Cortex of kidney (tissue), 1 donor: ENCODE measurements around the gene EFNA2.

ENCODE experiments used
- DNase-seq: peaks from one replicate; lab custom pipeline; 2025; lab: John Stamatoyannopoulos, UW

EFNA2 gene

DNA sequence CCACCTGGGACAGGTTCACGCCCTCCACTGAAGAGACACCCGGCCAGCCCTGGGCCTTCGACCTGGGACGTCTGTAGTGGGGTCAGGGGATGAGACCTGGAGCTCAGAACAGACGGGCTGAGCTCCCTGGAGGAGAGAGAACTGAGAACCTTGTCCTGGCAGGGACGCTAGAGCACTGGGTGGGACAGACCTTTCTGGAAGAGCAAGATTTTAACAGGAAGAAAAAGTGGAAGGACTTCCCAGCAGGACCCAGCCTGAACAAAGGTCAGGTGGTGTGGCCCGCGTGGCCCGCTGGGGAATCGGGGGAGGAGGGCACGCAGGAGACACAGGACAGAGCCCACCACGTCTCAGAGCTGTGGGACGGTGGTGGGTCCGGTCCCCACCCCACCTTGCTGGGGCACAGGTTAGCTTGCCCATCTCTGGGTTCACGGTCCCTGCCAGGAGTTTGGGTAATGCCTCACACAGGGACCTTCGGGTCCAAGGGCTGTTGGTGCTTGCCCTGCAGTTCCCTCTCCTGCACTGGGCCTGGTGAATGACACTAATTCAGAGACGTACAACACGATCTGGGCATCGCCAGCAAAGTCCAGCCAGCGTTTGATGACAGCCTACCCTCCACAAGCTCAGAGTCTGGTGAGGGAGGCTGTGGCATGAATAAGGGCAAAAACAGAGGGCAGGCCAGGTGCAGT is 1.2 kb upstream of the EFNA2 start:
- no peak for DNase-seq

DNA sequence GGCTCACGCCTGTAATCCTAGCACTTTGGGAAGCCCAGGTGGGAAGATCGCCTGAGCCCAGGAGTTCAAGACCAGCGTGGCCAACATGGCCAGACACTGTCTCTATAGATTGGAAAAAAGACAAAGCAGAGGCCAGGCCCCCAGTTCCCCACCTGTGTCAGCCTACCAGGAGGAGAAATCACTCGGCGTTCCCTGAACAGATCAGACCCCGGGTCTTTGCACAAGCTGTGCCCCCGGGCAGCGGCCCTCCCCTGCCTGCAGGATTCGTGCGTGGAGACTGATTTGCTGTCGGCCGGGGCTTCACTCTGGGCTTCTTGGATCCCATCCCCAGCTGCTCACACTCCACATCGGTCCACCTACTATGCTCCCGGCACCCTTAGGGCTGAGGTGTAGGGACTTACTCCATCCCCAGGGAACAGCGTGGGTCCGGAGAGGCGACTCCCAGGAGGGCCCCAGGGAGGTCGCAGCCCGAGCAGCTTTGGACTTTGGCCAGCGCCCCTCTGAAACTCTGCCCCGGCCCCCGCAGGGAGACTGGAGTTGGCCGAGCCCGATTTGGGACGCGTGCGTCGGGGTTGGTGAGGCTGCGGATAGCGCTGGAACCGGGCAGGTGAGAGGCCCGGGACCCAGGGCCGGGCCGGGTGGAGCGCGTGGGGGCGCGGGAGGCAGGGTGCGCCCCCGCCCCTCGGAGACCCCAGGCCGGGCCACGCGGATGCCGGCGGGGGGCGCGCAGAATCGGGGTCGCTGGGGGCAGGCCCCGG is 515 bp upstream of the EFNA2 start:
- no peak for DNase-seq

DNA sequence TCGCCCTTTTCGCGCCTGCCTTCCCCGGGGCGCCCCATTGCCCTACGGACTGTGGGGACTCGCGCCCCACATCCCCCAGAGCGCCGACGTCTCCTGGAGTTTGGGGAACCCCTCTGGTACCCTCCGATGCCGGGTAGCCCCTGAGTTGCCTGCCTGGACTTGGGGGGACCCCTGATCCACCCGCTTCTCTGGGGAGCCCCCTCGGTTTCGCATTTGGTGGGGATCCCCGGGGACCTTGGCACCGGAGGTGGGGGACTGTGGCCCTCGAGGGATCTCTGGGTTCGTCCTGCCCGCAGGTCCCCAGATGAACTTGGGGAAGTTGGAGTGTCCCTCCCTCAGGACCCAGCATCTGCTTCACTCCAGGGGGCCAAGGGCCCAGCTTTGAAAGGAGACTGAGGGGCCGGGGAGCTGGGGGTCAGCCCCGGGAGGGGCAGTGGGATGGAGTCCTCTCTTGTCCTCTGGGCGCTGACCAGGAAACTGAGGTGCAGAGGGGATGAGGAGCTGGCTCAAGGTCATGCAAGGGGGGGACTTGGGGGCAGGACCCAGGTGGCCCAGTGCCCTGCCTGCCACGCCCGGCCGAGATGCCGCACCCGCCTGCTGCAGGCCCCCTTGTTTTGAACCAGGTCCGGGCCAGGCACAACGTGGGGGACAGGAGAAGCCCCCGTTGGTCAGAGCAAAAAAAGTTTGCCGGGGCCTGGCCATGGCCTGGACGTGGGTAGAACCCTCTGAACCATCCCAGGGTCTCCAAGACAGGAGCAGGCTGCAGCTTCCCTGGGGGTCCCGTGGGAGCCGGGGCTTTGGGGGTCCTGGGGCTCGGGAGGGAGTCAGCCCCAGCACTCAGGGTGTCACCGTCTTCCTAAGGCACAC is 1.0 kb downstream of the EFNA2 start:
- DNase-seq, result no peak

DNA sequence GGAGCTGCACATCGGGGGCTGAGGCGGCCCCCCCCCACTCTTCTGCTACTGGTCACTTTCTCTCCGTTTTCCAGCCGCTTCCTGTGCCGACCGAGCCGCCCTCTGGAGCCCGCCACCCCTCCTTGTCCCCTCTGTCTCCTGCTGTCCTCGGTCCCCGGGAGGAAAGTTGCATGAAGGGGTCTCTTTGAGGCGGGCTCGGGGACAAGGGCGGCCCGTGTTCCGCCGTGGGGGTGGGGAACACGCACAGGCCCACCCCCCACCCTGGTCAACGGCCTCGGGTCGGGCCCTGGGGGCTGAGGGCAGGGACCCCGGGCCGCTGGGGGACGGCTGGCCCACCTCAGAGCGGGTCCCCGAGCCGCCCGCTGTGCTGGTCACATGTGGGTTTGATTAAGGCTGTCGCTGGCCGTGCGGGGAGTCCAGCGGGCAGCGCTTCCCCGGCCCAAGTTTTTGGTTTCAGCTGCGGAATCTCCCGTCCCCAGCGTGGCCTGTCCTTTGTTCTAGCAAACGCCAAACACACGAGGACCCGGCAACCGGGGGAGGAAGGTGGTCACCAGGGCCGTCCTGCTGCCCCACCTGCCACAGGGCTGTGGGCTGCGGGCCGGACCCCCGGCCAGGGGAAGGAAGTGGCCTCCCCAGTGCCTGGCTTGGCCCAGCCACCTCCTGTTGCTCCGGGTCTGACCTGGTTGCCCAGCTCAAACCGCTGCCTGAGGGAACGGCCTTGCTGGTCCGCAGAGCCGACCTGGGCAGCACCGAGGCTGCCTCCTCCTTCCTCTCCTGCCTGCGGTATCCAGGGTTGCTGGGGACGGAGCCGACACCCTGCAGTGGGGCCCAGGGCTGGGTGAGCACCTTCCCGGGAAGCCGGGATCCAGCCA is 1.9 kb downstream of the EFNA2 start:
- DNase-seq, result no peak

DNA sequence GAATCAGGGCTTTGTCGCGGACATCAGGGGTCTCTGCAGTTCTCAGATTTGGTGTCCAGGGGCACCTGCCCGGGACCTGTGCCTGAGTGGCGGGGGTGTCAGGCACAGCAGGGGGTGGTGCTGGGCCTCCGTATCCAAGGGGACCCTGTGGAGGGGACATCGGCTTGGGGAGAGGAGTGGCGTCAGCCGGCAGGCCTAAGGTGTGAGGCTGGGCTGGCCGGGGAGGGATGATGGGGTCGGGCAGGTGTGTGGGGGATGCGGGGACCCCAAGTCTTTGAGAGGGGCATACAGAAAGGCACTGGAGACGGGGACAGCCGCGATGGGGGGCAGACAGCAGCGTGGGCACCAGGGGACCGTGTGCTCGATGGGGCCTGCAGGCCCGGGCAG is 2.5 kb downstream of the EFNA2 start:
- DNase-seq, result no peak

DNA sequence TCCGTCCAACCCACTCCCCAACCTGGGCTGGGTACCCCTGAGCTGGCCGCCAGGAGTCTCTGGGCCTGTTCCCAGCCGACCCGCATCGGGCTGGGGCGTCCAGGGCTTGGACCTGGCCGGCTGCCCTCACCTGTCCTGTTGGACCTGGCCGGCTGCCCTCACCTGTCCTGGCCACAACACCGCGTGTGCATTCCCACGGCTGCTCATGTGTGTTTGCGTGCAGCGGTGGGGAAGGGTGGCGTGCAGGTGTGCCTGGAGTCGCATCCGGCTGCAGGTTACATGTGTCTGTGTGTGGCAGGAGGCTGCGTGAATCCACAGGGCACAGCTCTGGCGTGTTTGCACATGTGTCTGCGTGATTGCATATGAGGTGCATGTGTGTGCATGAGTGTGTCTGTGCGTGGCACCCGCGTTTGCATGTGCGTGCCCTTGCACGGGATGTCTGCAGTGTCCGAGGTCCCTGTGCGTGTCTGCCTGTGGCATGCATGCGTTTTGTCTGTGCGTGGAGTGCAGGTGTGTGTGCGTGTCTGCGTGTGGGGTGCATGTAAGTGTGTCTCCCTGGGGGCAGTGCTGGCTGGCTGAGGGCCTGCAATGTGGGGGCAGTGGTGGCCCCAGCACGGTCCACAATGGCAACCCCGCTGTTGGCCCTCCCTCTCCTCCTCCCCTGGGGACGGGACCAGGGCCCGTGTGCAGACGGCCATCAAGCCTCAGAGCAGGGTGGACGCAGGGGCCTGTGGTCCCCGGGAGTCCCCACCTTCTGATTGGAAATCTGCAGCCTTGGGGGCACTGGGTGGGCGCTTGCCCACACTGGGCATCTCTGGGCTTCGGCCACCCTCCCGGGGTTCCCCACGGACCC is 3.4 kb downstream of the EFNA2 start:
- DNase-seq, result no peak

DNA sequence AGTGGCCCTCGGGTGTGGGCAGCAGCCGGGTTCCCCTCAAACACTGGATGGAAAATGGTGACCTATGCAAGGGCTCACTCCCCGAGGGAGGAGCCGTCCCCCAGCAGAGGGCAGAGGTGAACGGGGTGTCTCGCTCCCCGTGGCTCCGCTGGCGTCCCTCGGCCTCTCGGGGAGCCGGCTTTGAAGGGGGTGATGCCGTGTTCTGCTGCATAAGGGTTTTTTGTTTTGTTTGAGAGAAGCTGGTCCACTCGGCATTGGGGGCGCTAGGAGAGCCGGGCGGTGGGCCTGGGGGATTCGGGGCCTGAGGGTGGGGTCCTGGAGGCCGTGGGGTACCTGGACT is 4.0 kb downstream of the EFNA2 start:
- no peak for DNase-seq

DNA sequence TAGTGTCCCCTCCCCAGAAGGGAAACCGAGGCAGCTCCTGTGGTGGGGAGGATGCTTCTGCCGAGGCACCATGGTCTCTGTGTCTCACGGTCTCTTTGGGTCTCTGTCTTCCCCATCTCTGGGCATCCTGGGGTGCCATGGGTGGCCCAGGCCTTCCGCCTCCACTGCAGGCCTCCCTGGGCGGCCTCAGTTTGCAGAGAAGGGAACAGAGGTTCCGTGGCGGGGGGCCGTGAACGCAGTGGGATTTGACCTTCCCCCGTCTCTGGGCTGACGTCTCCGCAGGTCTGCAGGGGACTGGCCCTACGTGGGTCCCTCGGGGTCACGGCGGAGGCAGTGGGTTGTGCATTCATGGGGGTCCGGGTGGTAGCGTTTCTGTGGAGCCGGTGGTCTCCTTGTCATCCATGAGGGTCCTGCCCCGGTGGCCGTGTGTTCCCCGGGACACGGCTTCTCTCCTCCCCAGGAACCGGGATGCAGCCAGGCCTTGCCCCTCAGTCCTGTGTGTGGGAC is 4.6 kb downstream of the EFNA2 start:
- DNase-seq, result no peak

DNA sequence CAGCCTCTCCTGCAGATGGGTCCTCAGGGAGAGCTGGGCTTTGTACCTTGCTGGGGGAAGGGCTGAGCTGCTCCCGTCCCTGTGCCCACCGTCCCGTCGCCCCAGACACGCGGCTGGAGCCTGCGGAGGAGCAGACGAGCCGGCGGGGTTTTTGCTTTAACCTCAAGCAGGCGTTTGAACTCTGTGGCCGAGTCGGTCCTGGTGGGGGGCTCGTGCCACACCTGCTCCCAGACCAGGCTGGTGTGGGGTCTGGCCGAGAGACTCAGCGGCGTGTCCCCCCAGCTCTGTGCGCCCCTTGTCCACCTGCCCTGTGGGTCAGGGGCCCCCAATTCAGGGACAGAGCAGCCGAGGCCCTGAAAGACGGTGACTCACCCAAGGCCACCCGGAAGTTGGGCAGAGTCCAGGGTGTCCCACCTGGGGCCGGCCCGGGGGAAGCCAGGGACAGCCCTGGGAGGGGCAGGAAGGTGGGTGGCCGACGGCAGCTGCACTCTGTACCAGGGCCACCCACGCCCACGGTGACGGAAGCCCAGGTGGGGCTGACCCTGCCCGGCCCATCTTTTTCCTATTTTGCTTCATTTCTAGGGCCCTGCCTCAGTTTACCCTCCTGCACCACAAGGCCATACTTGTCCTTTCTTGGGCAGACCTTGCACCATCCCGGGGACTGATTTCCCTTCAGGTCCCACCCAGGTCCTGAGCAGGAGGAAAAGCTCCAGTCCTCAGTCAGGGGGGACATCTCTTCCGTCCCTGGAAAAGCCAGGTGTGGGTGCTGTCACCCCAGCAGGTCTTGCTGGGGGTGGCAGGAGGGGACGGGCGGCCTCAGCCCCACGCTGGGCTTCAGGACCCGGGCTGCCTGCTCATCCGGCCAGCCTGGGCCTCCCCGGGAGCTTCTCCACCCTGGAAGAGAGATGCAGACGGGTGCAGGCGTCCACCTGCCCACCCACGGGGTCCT is 5.3 kb downstream of the EFNA2 start:
- no peak for DNase-seq

DNA sequence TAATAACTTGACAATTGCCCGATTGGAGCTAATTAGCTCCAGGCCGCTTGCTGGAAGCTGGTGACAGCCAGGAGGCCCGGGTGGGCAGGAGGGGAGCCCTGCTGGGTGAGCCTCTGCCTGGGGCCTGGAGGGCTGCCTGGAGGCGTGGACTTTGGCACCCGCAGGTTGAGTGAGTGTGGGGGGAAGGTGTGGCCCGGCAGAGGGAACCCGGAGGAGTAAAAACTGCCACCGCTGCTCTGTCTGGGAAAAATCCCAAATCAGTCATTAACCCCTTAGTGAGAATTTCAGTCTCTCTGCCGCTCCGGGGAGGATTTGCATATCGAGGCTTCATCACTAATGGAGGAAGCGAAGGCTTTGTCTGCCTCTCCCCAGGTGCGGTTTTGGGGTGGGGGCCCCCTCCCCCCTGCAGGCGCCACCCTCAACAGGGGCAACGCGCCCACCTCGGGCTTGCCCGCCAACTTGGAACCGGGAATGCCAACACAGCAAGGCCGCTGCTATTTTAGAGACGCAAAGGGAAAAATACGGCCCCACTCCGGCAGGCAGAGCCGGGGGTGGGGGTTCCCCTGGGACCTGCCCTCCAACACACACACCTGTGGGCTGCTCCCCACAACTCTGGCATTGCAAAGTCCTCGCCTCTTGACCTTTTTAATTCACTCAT is 6.2 kb downstream of the EFNA2 start:
- DNase-seq, result no peak

DNA sequence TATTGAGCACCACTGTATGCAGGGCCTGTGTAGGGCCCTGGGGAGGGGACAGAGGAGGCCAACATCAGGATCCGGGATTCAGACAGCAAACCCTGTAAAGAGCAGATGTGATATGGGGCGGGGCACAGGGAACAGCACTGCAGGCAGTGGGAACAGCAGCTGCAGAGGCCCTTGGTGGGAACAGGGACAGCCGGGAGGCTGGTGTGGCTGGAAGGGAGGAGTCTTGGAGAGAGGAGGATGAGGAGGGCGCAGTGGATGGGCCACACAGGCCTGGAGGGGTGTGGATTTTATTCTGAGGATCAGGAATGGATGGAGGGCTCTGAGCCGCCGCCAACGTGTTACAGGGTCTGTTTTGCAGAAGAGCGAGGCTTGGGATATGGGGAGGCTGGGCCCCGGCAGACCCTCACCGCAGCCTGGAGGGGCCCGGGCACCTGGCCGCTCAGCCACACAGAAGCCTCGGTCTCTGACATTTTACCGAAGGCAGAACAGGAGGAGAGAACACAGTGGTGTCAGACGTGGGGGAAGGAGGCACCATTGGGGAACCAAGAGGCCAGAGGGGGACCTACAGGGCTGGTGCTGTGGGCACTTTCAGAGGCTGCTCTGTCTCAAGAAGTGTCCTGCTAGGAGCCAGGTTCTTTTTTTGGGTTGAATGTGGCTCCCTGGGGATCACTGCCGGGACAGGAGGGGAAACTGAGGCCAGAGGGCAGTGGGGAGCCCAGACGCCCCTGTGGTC is 6.9 kb downstream of the EFNA2 start:
- no peak for DNase-seq

DNA sequence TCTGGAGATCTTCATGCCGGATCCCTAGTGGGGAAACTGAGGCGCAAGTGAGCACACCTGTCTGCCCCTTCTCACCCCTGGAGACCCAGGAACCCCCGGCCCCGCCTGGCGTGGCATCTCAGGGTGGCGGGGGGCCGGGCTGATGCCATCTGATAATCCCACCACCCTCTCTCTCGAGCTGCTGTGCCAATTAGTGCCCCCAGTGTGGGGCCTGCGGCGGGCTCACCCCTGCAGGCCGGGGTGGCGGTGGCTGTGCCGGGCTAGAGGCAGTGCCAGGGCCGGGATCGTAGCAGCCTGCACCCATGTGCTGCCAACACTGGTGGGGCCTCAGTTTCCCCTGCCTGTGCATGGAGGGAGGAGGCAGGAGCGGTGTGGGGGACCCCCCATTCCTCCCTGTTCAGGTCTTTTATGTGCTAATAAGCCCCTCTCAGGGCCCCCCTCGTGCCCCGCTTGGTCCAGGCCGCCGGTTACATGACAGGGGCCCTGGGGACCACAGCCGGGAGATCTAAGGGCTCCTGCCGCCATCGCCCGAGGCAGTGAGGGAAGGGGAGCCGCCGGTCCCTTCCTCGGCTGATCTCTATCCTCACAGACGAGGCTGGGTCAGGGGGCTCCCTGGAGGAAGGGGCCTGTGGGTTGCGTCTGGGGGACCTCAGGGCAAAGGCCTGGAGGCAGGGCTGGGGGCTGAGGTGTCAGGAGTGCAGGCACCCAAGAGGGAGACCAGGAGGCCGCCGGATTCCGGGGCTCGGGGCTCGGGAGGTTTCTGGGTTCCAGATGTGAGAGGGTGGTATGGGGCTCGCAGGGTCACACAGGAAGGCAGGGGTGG is 8.3 kb downstream of the EFNA2 start:
- DNase-seq, result no peak

DNA sequence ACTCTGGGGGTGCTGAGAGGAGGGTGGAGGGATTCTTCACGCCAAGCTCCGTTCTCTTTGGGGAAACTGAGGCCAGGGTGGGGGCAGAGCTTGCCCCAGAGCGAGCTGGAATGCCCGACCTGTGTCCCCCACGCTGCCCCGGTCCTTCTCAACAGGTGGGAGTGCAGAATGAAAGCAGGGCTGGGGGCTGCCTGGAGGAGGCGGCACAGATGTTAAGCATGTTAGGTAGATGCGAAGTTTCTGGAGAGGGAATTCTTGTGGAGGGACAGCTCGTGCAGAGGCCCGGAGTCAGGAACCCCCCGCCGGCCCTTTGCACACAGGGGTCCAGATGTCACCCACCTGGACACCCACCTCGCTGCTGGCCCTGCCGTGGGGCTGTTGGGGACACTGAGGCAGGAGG is 9.0 kb downstream of the EFNA2 start:
- no peak for DNase-seq

DNA sequence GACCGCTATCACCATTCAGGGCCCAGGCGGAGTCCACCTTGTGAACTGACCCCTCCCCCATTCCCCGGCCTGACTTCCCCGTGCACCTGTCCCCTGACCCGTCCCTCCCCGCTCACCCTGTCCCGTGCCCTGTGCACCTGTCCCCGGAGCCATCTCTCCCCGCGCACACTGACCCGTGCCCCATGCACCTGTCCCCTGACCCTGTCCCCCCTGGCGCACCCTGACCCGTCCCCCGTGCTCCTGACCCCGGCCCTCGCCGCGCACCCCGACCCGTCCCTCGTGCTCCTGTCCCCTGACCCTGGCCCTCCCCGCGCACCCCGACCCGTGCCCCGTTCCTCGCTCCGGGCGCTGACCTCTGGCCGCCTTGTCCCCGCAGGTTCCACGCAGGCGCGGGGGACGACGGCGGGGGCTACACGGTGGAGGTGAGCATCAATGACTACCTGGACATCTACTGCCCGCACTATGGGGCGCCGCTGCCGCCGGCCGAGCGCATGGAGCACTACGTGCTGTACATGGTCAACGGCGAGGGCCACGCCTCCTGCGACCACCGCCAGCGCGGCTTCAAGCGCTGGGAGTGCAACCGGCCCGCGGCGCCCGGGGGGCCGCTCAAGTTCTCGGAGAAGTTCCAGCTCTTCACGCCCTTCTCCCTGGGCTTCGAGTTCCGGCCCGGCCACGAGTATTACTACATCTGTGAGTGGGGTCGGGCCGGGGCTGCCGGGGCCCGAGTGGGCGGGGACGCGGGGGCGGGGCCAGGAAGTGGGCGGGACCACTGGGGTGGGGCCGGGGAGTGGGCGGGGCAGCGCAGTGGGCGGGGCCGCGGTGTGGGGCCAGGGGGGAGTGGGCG is 9.7 kb downstream of the EFNA2 start:
- no peak for DNase-seq

DNA sequence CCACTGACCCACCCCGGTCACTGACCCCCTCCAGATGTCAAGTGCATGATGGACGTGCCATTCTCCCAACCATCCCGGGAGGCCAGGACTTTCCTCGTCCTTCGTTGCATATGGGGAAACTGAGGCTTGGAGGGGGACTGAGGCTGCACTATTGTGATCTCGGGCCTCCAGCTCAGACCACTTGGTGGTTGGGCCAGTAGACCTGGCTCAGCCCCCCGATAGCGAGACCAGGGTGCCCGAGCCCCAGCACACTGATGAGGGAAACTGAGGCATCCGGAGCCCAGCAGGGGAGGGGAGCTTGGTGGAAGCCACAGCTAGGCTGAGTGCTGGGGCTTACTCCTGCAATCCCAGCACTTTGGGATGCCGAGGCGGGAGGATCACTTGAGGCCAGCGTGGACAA is 10.4 kb downstream of the EFNA2 start:
- DNase-seq, result no peak

DNA sequence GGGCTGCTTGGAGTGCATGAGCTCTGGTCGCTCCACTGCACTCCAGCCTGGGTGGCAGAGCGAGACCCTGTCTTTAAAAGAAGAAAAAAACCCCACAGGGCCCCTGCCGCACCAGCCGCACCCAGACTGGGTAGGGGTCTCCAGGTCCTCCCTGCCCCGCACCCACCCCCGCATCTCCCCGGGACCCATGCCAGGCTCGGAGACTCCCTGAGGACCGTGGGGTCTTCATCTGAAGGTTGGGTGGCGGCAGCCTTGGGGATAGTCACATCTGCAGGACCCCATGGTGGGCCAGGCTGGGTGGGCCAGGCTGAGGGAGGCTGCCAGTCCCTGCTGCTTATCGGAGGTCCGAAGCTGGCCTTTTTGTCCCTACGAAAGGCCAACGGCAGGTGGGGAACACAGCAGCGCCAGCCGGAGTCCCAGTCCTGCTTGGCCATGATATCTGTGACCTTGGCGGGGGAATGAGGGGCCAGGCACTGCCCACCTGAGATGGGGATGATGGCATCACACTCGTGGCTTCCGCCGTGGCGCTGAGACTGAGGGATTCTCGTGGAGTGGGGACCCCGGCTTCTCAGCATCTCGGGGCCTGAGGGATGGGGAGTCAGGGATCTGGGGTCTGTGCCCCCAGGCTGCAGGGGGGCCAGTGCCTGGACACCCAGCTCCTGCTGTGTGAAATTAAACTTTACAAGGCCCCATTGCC is 11.1 kb downstream of the EFNA2 start:
- no peak for DNase-seq
